Mononuclear cell (primary cell): ENCODE results near the gene FEV. TPM values are rescaled to one million over a fixed set of nuclear protein-coding genes. Genes with fewer than 3 reads are reported as not detected.

ENCODE experiments used
- H3K27me3 ChIP-seq: 2 replicates; pipeline ENCODE4 v1.6.0; 2011; ENCODE audit warnings: low read length, control low read depth; ENCODE audit not compliant: insufficient read depth
- H3K4me1 ChIP-seq: 2 replicates; pipeline ENCODE4 v1.5.1; 2011; ENCODE audit warnings: mild to moderate bottlenecking, low read length, control low read depth; ENCODE audit not compliant: insufficient read depth
- H3K4me3 ChIP-seq: 2 replicates; pipeline ENCODE4 v1.5.1; 2011; ENCODE audit warnings: mild to moderate bottlenecking, low read length, moderate library complexity
- H3K9me3 ChIP-seq: 2 replicates; pipeline ENCODE4 v1.5.1; 2011; ENCODE audit warnings: low read depth, mild to moderate bottlenecking, control low read depth, low read length
- total RNA-seq: library from RNA; depleted of rRNA; stranded (reverse); fragments of >200 nt; gene quantifications from one replicate; pipeline ENCODE4 v1.2.3, GENCODE V29; 2012

Gene FEV
- total RNA-seq, 1 donor: not detected

DNA sequence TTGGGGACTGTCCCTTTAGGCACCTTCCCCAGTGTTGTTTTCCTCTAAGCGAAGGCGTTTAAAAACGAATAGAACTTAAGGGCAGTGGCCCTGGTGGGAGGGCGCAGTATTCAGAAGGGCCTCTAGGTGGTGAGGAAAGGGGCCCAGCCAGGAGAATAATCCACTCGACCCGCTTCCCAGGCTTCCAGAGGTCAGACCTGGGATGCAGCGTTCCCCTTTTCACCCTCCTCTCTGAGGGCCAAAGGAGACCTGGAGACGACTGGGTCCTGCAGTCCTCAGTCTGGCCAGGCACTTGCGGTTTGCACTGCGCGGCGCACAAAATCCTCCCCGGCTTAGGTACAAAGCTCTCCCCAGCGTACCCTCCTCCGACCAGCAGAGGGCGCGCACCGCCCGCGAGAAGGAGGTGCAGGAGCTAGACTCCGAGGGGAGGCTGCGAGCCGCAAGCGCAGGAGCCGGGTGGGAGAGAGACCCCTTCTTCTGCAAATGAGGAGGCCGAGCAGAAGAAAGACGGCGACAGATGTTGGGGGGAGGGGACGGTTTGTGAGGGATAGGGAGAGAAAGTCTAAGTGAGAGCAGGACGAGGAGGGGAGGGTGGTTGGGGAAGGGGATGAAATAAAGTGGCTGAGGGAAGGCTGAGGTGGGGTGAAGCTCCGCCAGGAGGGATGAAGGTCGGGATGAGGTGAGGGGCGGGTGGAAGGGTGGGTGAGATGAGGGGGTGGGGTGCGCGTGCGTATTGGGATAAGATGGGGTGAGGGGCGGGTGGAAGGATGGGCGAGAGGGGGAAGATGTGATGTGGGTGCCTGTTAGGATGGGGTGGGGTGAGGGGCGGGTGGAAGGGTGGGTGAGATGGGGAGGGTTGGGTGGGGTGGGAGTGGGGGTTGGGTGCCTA, 4.9 kb downstream of the FEV start:
- H3K4me1 ChIP-seq: peaks cover 33% of the 10 kb centered on the region
- no peaks in the 10 kb centered on the region for H3K9me3 ChIP-seq
- H3K27me3 ChIP-seq: peaks cover 69% of the 10 kb centered on the region
- no peak overlapping the region for H3K4me3 ChIP-seq

DNA sequence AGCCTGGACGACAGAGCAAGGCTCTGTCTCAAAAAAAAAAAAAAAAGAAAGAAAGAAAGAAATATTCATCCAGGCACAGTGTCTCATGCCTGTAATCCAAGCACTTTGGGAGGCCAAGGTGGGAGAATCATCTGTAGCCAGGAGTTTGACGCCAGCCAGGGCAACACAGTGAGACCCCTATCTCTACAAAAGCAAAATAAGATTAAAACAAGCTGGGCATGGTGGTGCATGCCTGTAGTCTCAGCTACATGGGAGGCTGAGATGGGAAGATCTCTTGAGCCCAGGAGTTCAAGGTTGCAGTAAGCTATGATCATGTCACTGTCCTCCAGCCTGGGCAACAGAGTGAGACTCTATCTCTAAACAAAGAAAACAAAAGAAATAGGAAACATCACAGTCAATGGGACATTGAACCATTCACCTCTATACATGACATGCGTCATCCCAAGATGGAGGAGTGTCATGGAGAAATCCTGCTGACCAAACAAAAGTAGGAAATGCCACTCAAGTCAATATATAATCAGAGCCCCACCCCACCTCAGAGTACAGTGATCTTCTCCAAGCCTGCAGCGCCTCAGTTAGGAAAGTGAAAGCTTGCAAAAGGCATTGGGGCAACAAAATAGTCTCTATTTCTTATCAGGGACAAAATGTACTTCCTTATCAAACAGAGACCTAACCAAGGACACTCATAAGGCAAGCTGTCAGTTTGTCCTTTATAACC, 9.8 kb downstream of the FEV start:
- Histone ChIP-seq H3K4me3 (no peak overlapping the region), H3K27me3 (peaks cover 67% of the 10 kb centered on the region), H3K9me3 (no peaks in the 10 kb centered on the region), H3K4me1 (peaks cover 5% of the 10 kb centered on the region)

GRCh38 chr2:218970894-218971293, 14.1 kb downstream of the FEV start:
- no peaks in the 10 kb centered on the region for H3K9me3 ChIP-seq
- H3K27me3 ChIP-seq: peaks cover 55% of the 10 kb centered on the region
- no peaks in the 10 kb centered on the region for H3K4me1 ChIP-seq
- H3K4me3 ChIP-seq: no peak overlapping the region

DNA sequence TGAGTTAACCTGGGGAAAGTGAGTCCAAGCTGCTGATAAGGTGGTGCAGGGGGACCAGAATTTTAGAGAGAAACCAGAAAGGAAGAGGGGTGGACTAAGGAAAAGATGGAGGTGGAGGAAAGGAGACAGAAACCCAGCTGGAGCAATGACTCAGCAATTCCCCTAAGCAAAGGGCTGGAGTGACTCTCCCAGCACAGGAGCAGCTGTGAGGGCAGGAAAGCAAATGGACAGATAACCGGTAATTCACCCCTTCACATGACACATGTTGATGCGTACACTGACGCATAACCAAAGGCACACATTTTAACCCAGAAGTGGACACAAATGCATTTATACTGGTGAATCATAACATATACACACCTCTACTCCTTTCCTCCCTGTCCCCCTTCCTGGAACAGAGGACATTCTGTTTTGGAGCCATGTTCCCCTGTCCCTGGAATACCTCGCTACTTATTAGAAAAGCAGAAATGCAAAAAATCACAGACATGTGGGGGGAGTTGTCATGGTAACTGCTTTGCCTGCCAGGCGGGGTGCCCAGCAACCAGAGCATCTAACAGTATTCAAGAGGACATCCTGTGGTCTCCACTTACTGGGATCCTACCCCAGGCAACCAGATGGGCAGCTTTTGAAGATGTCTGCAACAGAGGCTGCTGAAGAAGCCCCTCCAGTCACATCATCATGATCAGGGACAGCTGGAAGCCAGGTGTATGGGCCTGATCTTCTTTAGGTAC, 20.8 kb downstream of the FEV start:
- H3K27me3 ChIP-seq: peaks cover 55% of the 10 kb centered on the region
- no peaks in the 10 kb centered on the region for H3K9me3 ChIP-seq
- H3K4me3 ChIP-seq: no peak overlapping the region
- H3K4me1 ChIP-seq: peaks cover 18% of the 10 kb centered on the region

GRCh38 chr2:218963601-218964000, 21.4 kb downstream of the FEV start:
- Histone ChIP-seq H3K9me3 (no peaks in the 10 kb centered on the region), H3K4me3 (no peak overlapping the region), H3K27me3 (peaks cover 61% of the 10 kb centered on the region), H3K4me1 (peaks cover 18% of the 10 kb centered on the region)

- Histone ChIP-seq H3K27me3 (peaks cover 62% of the 10 kb centered on the region), H3K4me3 (no peak overlapping the region), H3K9me3 (no peaks in the 10 kb centered on the region), H3K4me1 (peaks cover 18% of the 10 kb centered on the region)
Observed at GRCh38 chr2:218962859-218963492, 22.0 kb downstream of the FEV start.

DNA sequence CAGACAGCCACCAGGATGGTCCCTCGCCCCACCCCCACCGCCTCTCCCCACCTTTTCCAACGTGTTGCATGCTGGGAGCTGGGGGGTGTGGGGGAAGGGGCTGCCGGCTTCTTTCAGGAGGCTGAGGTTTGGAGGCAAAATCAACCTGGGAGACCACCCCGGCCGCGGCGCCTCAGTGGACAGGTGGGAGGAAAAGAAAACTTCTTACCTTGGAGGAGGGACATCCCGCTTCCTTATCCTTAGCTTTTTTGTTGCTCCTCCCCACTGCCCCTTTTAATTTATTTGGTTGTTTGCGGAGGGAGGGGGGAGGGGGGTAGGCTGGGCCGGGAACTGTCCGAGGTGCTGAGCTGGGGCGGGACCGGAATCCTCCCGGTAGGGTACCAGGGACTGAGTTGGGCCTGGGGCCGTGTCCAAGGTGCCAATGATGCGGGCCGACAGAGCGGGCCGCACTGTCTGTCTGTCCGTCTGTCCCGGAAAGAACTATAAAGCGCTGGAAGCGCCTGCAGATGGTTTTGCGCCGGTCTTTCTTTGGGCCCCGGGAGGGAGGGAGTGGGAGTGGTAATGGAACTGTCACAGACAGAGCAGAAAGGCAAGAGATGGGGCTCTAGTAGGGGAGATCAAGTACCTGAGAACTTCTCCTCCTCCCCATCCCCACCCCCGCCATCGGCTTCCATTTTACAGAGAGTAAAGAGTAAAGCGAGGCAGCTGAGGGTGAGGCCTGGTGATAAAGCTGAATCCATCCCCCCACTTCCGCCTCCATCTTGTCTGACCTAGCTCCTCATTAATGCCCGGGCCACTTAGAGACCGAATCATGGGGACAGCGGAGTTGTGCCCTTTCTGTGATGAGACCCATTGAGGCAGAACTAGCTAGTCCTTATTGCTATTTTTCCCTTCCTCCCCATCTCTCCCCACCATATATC, 23.1 kb downstream of the FEV start:
- Histone ChIP-seq H3K4me3 (no peak overlapping the region), H3K27me3 (peaks cover 72% of the 10 kb centered on the region), H3K9me3 (no peaks in the 10 kb centered on the region), H3K4me1 (peaks cover 18% of the 10 kb centered on the region)

GRCh38 chr2:218961229-218961628, 23.8 kb downstream of the FEV start:
- Histone ChIP-seq H3K9me3 (no peaks in the 10 kb centered on the region), H3K27me3 (peaks cover 72% of the 10 kb centered on the region), H3K4me1 (peaks cover 18% of the 10 kb centered on the region), H3K4me3 (no peak overlapping the region)

GRCh38 chr2:218960309-218961165, 24.4 kb downstream of the FEV start:
- Histone ChIP-seq H3K4me3 (no peak overlapping the region), H3K27me3 (peaks cover 67% of the 10 kb centered on the region), H3K4me1 (peaks cover 18% of the 10 kb centered on the region), H3K9me3 (no peaks in the 10 kb centered on the region)

- peaks cover 18% of the 10 kb centered on the region for H3K4me1 ChIP-seq
- H3K27me3 ChIP-seq: peaks cover 65% of the 10 kb centered on the region
- no peak overlapping the region for H3K4me3 ChIP-seq
- H3K9me3 ChIP-seq: no peaks in the 10 kb centered on the region
Observed at GRCh38 chr2:218959761-218960308, 25.1 kb downstream of the FEV start.

GRCh38 chr2:218959141-218959731, 25.7 kb downstream of the FEV start, which contains the start of gene CDK5R2:
Gene CDK5R2, plus strand, starts transcription at chr2:218959666. Its CDS starts 155 bp downstream, at chr2:218959821.
- peaks cover 18% of the 10 kb centered on the region for H3K4me1 ChIP-seq
- H3K27me3 ChIP-seq: peaks cover 59% of the 10 kb centered on the region
- no peak within 1 kb of the TSS for H3K4me3 ChIP-seq
- H3K9me3 ChIP-seq: no peaks in the 10 kb centered on the region

GRCh38 chr2:218958276-218958675, 26.7 kb downstream of the FEV start:
- Histone ChIP-seq H3K27me3 (peaks cover 49% of the 10 kb centered on the region), H3K4me3 (no peak overlapping the region), H3K4me1 (peaks cover 18% of the 10 kb centered on the region), H3K9me3 (no peaks in the 10 kb centered on the region)
